Activated naive CD4-positive, alpha-beta T cell treated with anti-CD3 and anti-CD28 coated beads for 36 hours (primary cell): ENCODE measurements around the gene PRDX2. TPM values are rescaled to one million over a fixed set of nuclear protein-coding genes. Genes with fewer than 3 reads are reported as not detected.
"Not testable (repeated sequence)": the region's sequence is repeated elsewhere in the genome, so short reads cannot be mapped to it uniquely, and the experiment has no call there.

Experiments
- CTCF ChIA-PET: fragments of 350-600 bp; sonication (Branson Sonifier 250); formaldehyde crosslinking; loops from one replicate; lab custom pipeline; 2021; ENCODE audit warnings: antibody characterized with exemption; lab: Charles Lee
- DNase-seq: peaks from one replicate; pipeline ENCODE4 v3.0.0-alpha.2; 2020
- H3K27ac Mint-ChIP-seq: one replicate; pipeline ENCODE4 v1.8.0; 2021; ENCODE audit warnings: mild to moderate bottlenecking, mixed read lengths
- H3K27me3 Mint-ChIP-seq: one replicate; pipeline ENCODE4 v1.8.0; 2021; ENCODE audit warnings: low read depth, mixed read lengths
- H3K36me3 Mint-ChIP-seq: one replicate; pipeline ENCODE4 v1.8.0; 2021; ENCODE audit warnings: low read depth, mixed read lengths
- H3K4me1 Mint-ChIP-seq: one replicate; pipeline ENCODE4 v1.8.0; 2021; ENCODE audit warnings: low read depth, mixed read lengths
- H3K4me3 Mint-ChIP-seq: one replicate; pipeline ENCODE4 v1.8.0; 2021; ENCODE audit warnings: mild to moderate bottlenecking, moderate library complexity, mixed read lengths
- H3K9me3 Mint-ChIP-seq: one replicate; pipeline ENCODE4 v1.8.0; 2021; ENCODE audit warnings: mixed read lengths
- intact Hi-C: fragments of 100-400 bp; cut with micrococcal nuclease; formaldehyde crosslinking; loops from one replicate; pipeline ENCODE4 v1.15.1; 2023
- total RNA-seq, 2 experiments: library from RNA; stranded (reverse); gene quantifications; one replicate each; pipeline ENCODE4 v1.2.3, GENCODE V29; 2021

Gene PRDX2
- total RNA-seq, 2 experiments from 2014 or later: 237 to 249 TPM

GRCh38 chr19:12817188-12817587, 15.6 kb upstream of the PRDX2 start:
- H3K27ac Mint-ChIP-seq, H3K27me3 Mint-ChIP-seq, DNase-seq, H3K4me1 Mint-ChIP-seq, H3K9me3 Mint-ChIP-seq, H3K4me3 Mint-ChIP-seq, intact Hi-C loops: not testable (repeated sequence)
- CTCF ChIA-PET: interaction anchor here (1.2 to 2.5 kb wide), 3 partner anchors 30 to 59 kb away, joined by 3 to 8 read pairs (median 4); no protein-coding TSS in a partner anchor
- H3K36me3 Mint-ChIP-seq: peaks cover 25% of the 10 kb centered on the region

DNA sequence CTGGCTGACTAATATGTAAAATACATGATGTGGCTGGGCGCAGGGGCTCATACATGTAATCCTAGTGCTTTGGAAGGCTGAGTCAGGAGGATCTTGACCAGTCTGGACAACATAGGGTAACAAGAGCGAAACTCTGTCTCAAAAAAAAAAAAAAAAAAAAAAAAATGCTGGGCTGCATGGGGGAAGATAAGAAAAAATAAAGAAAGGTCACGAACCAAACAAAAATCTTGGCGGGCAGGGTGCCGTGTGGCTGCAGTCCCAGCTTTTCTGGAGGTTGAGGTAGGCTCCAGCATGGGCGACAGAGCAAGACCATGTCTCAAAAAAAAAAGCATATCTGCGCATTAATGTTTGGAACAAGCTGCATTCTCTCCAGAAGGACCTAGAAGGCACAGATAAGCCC, 13.5 kb upstream of the PRDX2 start:
- Mint-ChIP-seq H3K9me3 (no peaks in the 10 kb centered on the region), H3K4me1 (no peaks in the 10 kb centered on the region), H3K4me3 (no peak overlapping the region), H3K36me3 (peaks cover 23% of the 10 kb centered on the region), H3K27me3 (no peaks in the 10 kb centered on the region), H3K27ac (no peak overlapping the region)
- CTCF ChIA-PET: interaction anchor here (0.6 kb wide), 1 partner anchor 65 kb away, joined by 6 read pairs; no protein-coding TSS in a partner anchor
- DNase-seq: no peak
- intact Hi-C loops: no loop called here

GRCh38 chr19:12806242-12807081, 4.9 kb upstream of the PRDX2 start, which contains the start of gene RNASEH2A:
Gene RNASEH2A, plus strand, starts transcription at chr19:12806584. Its CDS starts 90 bp downstream, at chr19:12806674.
- intact Hi-C loops: loop anchor here (1.0 kb wide), 1 partner anchor 79 kb away; no protein-coding TSS in a partner anchor
- Mint-ChIP-seq H3K4me3 (peak within 1 kb of the TSS; percentile 96), H3K4me1 (peaks cover 22% of the 10 kb centered on the region), H3K27ac (peak within 1 kb of the TSS; percentile 85), H3K36me3 (peaks cover 21% of the 10 kb centered on the region), H3K9me3 (no peaks in the 10 kb centered on the region), H3K27me3 (no peaks in the 10 kb centered on the region)
- CTCF ChIA-PET: interaction anchor here (2.2 to 2.3 kb wide), 3 partner anchors 10 to 47 kb away, joined by 6 to 11 read pairs (median 6); no protein-coding TSS in a partner anchor
- peak; percentile 92 for DNase-seq

DNA sequence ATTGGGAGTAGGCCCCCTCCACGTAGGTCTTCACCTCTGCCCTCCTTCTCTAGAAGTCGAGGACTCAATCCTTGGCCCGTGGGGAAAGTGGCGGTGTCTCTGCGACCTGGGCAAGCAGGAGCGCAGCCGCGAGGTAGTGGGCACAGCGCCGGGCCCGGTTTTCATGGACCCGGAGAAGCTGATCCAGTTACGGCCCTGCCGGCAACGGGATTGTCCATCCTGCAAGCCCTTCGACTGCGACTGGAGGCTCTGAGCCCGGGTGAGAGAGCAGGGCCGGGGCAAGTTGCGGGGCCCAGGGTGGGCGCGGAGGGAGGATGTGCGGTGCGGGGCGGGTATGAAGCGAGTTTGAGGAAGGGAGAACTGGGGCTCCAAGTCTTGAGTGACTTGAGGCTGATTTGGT, 2.5 kb upstream of the PRDX2 start:
- Mint-ChIP-seq H3K27ac (no peak overlapping the region), H3K4me1 (peaks cover 38% of the 10 kb centered on the region), H3K9me3 (no peaks in the 10 kb centered on the region), H3K4me3 (no peak overlapping the region), H3K36me3 (peaks cover 21% of the 10 kb centered on the region), H3K27me3 (no peaks in the 10 kb centered on the region)
- intact Hi-C loops: no loop called here
- DNase-seq: no peak
- CTCF ChIA-PET: interaction anchor here (9.9 to 13.8 kb wide), 2 partner anchors 28 to 41 kb away, joined by 303 to 341 read pairs; partner anchors contain the start of gene HOOK2

- CTCF ChIA-PET: interaction anchor here (9.9 to 13.8 kb wide), 2 partner anchors 26 to 39 kb away, joined by 303 to 341 read pairs; partner anchors contain the start of gene HOOK2
Measured at GRCh38 chr19:12802267-12803106, 887 bp upstream of the PRDX2 start.

GRCh38 chr19:12800923-12801465, 606 bp downstream of the PRDX2 start:
- no peaks in the 10 kb centered on the region for H3K27me3 Mint-ChIP-seq
- no peaks in the 10 kb centered on the region for H3K9me3 Mint-ChIP-seq
- H3K36me3 Mint-ChIP-seq: peaks cover 11% of the 10 kb centered on the region
- CTCF ChIA-PET: interaction anchor here (0.6 to 13.8 kb wide), 6 partner anchors 13 to 187 kb away, joined by 3 to 341 read pairs (median 7); partner anchors contain the start of gene HOOK2
- peak overlapping the region; percentile 80 for H3K27ac Mint-ChIP-seq
- DNase-seq: peak; percentile 45
- peak overlapping the region; percentile 91 for H3K4me3 Mint-ChIP-seq
- intact Hi-C loops: loop anchor here (1.0 kb wide), 1 partner anchor 10 kb away; the partner anchor contains the start of gene JUNB
- peaks cover 31% of the 10 kb centered on the region for H3K4me1 Mint-ChIP-seq

More at GRCh38 chr19:12802267-12803106, 887 bp upstream of the PRDX2 start:
- no peak for DNase-seq
- intact Hi-C loops: no loop called here
- Mint-ChIP-seq H3K4me3 (peak overlapping the region; percentile 91), H3K9me3 (no peaks in the 10 kb centered on the region), H3K27ac (no peak overlapping the region), H3K36me3 (peaks cover 17% of the 10 kb centered on the region), H3K4me1 (peaks cover 36% of the 10 kb centered on the region), H3K27me3 (no peaks in the 10 kb centered on the region)

GRCh38 chr19:12800466-12800770, 1.2 kb downstream of the PRDX2 start:
- Mint-ChIP-seq H3K27ac (peak overlapping the region; percentile 80), H3K4me3 (peak overlapping the region; percentile 91), H3K27me3 (no peaks in the 10 kb centered on the region), H3K4me1 (peaks cover 35% of the 10 kb centered on the region), H3K9me3 (no peaks in the 10 kb centered on the region), H3K36me3 (peaks cover 11% of the 10 kb centered on the region)
- CTCF ChIA-PET: interaction anchor here (0.6 to 13.8 kb wide), 5 partner anchors 14 to 187 kb away, joined by 3 to 341 read pairs (median 10); partner anchors contain the start of gene HOOK2
- DNase-seq: no peak
- intact Hi-C loops: no loop called here

DNA sequence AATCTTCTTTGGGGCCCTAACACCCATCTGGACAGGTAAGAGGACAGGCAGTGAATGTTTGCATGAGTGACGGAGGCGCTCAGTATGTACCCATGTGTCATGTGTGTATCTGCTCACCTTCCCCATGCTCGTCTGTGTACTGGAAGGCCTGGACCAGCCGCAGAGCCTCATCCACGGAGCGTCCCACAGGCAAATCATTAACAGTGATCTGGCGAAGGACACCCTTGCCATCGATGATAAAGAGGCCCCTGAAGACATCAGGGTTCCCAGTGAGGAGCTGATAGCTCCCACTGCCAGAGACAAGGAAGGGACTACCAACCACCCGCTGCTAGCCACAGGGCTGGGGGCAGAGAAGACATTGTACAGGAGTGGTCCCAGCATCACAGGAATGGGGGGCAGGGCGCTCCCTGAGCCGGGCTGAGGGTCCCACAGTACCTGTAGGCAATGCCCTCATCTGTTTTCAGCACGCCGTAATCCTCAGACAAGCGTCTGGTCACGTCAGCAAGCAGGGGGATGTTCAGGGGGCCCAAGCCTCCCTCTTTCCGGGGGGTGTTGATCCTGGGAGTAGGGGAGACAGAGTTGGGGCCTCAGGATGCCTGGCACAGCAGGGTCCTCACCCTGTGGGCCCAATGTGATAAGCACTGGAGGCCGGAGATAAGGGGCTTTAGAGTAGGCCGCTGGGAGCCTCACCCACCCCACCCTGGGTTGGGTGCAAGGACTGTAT, 1.7 kb downstream of the PRDX2 start:
- Mint-ChIP-seq H3K27ac (peak overlapping the region; percentile 36), H3K4me1 (peaks cover 37% of the 10 kb centered on the region), H3K27me3 (no peaks in the 10 kb centered on the region), H3K4me3 (peak overlapping the region; percentile 91), H3K36me3 (peaks cover 11% of the 10 kb centered on the region), H3K9me3 (no peaks in the 10 kb centered on the region)
- CTCF ChIA-PET: interaction anchor here (0.7 to 13.8 kb wide), 5 partner anchors 24 to 294 kb away, joined by 3 to 341 read pairs (median 6); partner anchors contain the start of gene HOOK2
- intact Hi-C loops: loop anchor here (5.0 kb wide), 1 partner anchor 38 kb away; no protein-coding TSS in a partner anchor
- DNase-seq: no peak

DNA sequence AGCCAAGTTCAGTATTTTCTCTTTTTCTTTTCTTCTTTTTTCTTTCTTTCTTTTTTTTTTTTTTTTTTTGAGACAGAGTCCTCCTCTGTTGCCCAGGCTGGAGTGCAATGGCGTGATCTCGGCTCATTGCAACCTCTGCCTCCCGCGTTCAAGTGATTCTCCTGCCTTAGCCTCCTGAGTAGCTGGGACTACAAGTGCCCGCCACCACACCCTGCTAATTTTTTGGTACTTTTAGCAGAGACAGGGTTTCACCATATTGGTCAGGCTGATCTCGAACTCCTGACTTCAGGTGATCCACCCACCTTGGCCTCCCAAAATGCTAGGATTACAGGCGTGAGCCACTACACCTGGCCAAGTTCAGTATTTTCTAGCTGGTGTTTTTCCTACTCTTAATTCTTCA, 4.0 kb downstream of the PRDX2 start:
- H3K27ac Mint-ChIP-seq, H3K9me3 Mint-ChIP-seq, H3K27me3 Mint-ChIP-seq, DNase-seq, H3K4me3 Mint-ChIP-seq: not testable (repeated sequence)
- CTCF ChIA-PET: interaction anchor here (0.9 to 13.8 kb wide), 9 partner anchors 21 to 77 kb away, joined by 3 to 341 read pairs (median 3); partner anchors contain the start of gene HOOK2
- H3K36me3 Mint-ChIP-seq: peaks cover 17% of the 10 kb centered on the region
- peaks cover 46% of the 10 kb centered on the region for H3K4me1 Mint-ChIP-seq
- intact Hi-C loops: loop anchor here (2.0 to 5.0 kb wide), 2 partner anchors 35 to 49 kb away; no protein-coding TSS in a partner anchor

GRCh38 chr19:12797141-12797587, 4.4 kb downstream of the PRDX2 start:
- CTCF ChIA-PET: interaction anchor here (0.9 to 13.8 kb wide), 11 partner anchors 9 to 76 kb away, joined by 3 to 341 read pairs (median 4); partner anchors contain the start of genes HOOK2 and RNASEH2A
- Mint-ChIP-seq H3K36me3 (peaks cover 20% of the 10 kb centered on the region), H3K4me1 (peaks cover 41% of the 10 kb centered on the region), H3K27me3 (no peaks in the 10 kb centered on the region), H3K27ac (no peak overlapping the region), H3K4me3 (no peak overlapping the region), H3K9me3 (no peaks in the 10 kb centered on the region)
- DNase-seq: no peak
- intact Hi-C loops: loop anchor here (2.0 to 5.0 kb wide), 2 partner anchors 35 to 50 kb away; no protein-coding TSS in a partner anchor
